Liver (tissue), 9 donors: ENCODE measurements around the gene CASTOR2. TPM values are rescaled to one million over a fixed set of nuclear protein-coding genes. Genes with fewer than 3 reads are reported as not detected.

Experiments
- DNase-seq: peaks from one replicate; pipeline ENCODE4 v3.0.0-alpha.2; 2017; ENCODE audit warnings: low spot score
- H3K27ac ChIP-seq, 2 donors: one replicate each; pipeline ENCODE4 v1.7.0; 2013; ENCODE audit warnings: inconsistent platforms in 2 of 2, low read length in 2 of 2, control low read depth in 1 of 2, low read depth in 1 of 2, mild to moderate bottlenecking in 1 of 2
- H3K27me3 ChIP-seq, 4 donors: one replicate each; pipeline versions ENCODE4 v1.6.1 to v1.7.0; 2013; ENCODE audit warnings: low read length in 3 of 4, inconsistent platforms in 1 of 4, mild to moderate bottlenecking in 1 of 4, moderate library complexity in 1 of 4; ENCODE audit not compliant: control insufficient read depth in 4 of 4, insufficient read depth in 4 of 4
- H3K36me3 ChIP-seq, 4 donors: one replicate each; pipeline versions ENCODE4 v1.6.1 to v1.7.0; 2013; ENCODE audit warnings: low read length in 3 of 4, mild to moderate bottlenecking in 3 of 4, low read depth in 1 of 4, moderate library complexity in 1 of 4; ENCODE audit not compliant: control insufficient read depth in 4 of 4, insufficient read depth in 3 of 4
- H3K4me1 ChIP-seq, 4 donors: one replicate each; pipeline versions ENCODE4 v1.6.1 to v1.7.0; 2013; ENCODE audit warnings: low read length in 3 of 4, mild to moderate bottlenecking in 3 of 4, moderate library complexity in 1 of 4; ENCODE audit not compliant: control insufficient read depth in 4 of 4, insufficient read depth in 4 of 4
- H3K4me3 ChIP-seq, 3 donors: one replicate each; pipeline versions ENCODE4 v1.6.1 to v1.7.0; 2013; ENCODE audit warnings: low read length in 3 of 3, control low read depth in 1 of 3, low read depth in 1 of 3, mild to moderate bottlenecking in 1 of 3
- H3K9ac ChIP-seq, 2 donors: one replicate each; pipeline ENCODE4 v1.7.0; 2013; ENCODE audit warnings: low read length in 2 of 2, mild to moderate bottlenecking in 2 of 2, moderate library complexity in 2 of 2, control low read depth in 1 of 2, low read depth in 1 of 2
- H3K9me3 ChIP-seq, 4 donors: one replicate each; pipeline versions ENCODE4 v1.6.1 to v1.7.0; 2013; ENCODE audit warnings: low read length in 3 of 4; ENCODE audit not compliant: control insufficient read depth in 4 of 4
- EGR1 ChIP-seq, 2 donors: IDR thresholded peaks; 2 replicates each; pipeline ENCODE4 v1.6.1; 2016 to 2018; ENCODE audit warnings: antibody characterized with exemption in 2 of 2, low read depth in 2 of 2
- FOXA1 ChIP-seq: IDR thresholded peaks from 2 replicates; pipeline ENCODE4 v1.6.1; 2016; ENCODE audit warnings: antibody characterized with exemption
- HNF4A ChIP-seq, 2 donors: conservative IDR thresholded peaks; 2 replicates each; pipeline ENCODE4 v1.6.1; 2016; ENCODE audit warnings: antibody characterized with exemption in 2 of 2, mild to moderate bottlenecking in 2 of 2
- JUND ChIP-seq, 2 donors: IDR thresholded peaks; 2 replicates each; pipeline ENCODE4 v1.6.1; 2016; ENCODE audit warnings: antibody characterized with exemption in 2 of 2
- MAX ChIP-seq: IDR thresholded peaks from 2 replicates; pipeline ENCODE4 v1.6.1; 2016; ENCODE audit warnings: antibody characterized with exemption
- RAD21 ChIP-seq, 2 donors: IDR thresholded peaks; 2 replicates each; pipeline ENCODE4 v1.6.1; 2016; ENCODE audit warnings: antibody characterized with exemption in 2 of 2, mild to moderate bottlenecking in 2 of 2
- SP1 ChIP-seq: IDR thresholded peaks from 2 replicates; pipeline ENCODE4 v1.6.1; 2018; ENCODE audit warnings: antibody characterized with exemption, mild to moderate bottlenecking
- TAF1 ChIP-seq: conservative IDR thresholded peaks from 2 replicates; pipeline ENCODE4 v1.6.1; 2016; ENCODE audit warnings: antibody characterized with exemption, mild to moderate bottlenecking
- ZBTB33 ChIP-seq: IDR thresholded peaks from 2 replicates; pipeline ENCODE4 v1.6.1; 2016; ENCODE audit warnings: antibody characterized with exemption
- WGBS: extraction: QIAGEN DNeasy Blood & Tissue Kit; methylation state at CpG from one replicate; pipeline ENCODE4 v1.1.7; 2013; 5-methylcytosine and 5-hydroxymethylcytosine counted together
- polyA plus RNA-seq, 2 donors: library from polyadenylated mRNA; stranded (reverse) in 1 of 2; unstranded in 1 of 2; fragments of 200-250 nt in 1 of 2; fragments of >200 nt in 1 of 2; fragmentation: Nextera tagmentation in 1 of 2; extraction: Ambion mirVana in 1 of 2; gene quantifications; one replicate each; pipeline versions ENCODE4 v1.2.1 to v1.2.3, GENCODE V29; 2013 to 2015
- total RNA-seq, 2 donors: library from RNA; depleted of rRNA; stranded (reverse); fragments of >200 nt; gene quantifications; one replicate each; pipeline ENCODE4 v1.2.3, GENCODE V29; 2014
- TF ChIP-seq, protein P1 (sequence below): IDR thresholded peaks from 2 replicates; pipeline ENCODE4 v1.6.1; 2016; ENCODE audit warnings: antibody characterized with exemption
- TF ChIP-seq, protein P2 (sequence below): fragments of 150-350 bp; IDR thresholded peaks from 2 replicates; pipeline ENCODE4 v1.5.1; 2017; ENCODE audit warnings: improper control_type of control experiment, low read depth, low read length; ENCODE audit not compliant: missing input control
- TF ChIP-seq, protein P3 (sequence below): IDR thresholded peaks from 2 replicates; pipeline ENCODE4 v1.6.1; 2016; ENCODE audit warnings: antibody characterized with exemption, mild to moderate bottlenecking
- donor health status: healthy.
- donor health status: healthy.
- donor health status: healthy.
- donor health status: healthy.
- donor health status: healthy.

The CASTOR2 gene
- total and polyA plus RNA-seq, 4 donors: 0.17 to 5.0 (median 1.4) TPM

DNA sequence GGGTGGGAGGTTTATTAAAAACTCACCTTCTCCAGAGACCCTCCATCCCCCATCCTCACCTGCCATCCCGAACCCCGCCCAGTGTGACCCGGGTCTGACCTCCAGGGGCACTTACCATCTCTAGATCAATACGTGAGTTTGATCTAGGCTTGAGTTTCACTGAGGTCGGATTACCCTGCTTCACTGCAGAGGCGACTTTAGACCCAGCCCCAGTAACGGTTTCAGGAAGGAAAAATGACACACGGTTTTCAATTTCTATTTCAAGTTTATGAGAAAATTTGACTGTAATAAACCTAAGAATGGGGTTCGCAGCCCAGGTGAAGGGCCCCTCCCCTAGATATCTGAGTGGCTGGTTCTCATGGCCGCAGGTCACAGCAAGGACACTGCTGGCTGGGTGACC lies 76.0 kb downstream of the CASTOR2 start:
- Histone ChIP-seq H3K9me3 (no peaks in the 10 kb centered on the region), H3K27me3 (no peaks in the 10 kb centered on the region), H3K27ac (no peak overlapping the region), H3K4me3 (no peak overlapping the region), H3K9ac (no peak overlapping the region), H3K4me1 (no peaks in the 10 kb centered on the region), H3K36me3 (peaks cover 0 to 20% (median 8%) of the 10 kb centered on the region in 4 donors)
- DNase-seq: no peak
- TF ChIP-seq, protein P1, sequence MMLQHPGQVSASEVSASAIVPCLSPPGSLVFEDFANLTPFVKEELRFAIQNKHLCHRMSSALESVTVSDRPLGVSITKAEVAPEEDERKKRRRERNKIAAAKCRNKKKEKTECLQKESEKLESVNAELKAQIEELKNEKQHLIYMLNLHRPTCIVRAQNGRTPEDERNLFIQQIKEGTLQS: no peak
- TF ChIP-seq FOXA1 (no peak), JUND (IDR thresholded peaks at IDR 0.05) (no peak), EGR1 (IDR thresholded peaks at IDR 0.05; ENCODE audit: low read depth in 2 of 2) (no peak), HNF4A (conservative IDR thresholded peaks at IDR 0.05) (no peak)
- TF ChIP-seq, protein P2, sequence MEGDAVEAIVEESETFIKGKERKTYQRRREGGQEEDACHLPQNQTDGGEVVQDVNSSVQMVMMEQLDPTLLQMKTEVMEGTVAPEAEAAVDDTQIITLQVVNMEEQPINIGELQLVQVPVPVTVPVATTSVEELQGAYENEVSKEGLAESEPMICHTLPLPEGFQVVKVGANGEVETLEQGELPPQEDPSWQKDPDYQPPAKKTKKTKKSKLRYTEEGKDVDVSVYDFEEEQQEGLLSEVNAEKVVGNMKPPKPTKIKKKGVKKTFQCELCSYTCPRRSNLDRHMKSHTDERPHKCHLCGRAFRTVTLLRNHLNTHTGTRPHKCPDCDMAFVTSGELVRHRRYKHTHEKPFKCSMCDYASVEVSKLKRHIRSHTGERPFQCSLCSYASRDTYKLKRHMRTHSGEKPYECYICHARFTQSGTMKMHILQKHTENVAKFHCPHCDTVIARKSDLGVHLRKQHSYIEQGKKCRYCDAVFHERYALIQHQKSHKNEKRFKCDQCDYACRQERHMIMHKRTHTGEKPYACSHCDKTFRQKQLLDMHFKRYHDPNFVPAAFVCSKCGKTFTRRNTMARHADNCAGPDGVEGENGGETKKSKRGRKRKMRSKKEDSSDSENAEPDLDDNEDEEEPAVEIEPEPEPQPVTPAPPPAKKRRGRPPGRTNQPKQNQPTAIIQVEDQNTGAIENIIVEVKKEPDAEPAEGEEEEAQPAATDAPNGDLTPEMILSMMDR: no peak
- 86% methylated on average over 10 of the region's 10 CpGs for WGBS

- Histone ChIP-seq H3K9me3 (no peaks in the 10 kb centered on the region), H3K4me1 (peaks cover 0 to 3% (median 0%) of the 10 kb centered on the region in 4 donors), H3K4me3 (no peak overlapping the region), H3K9ac (no peak overlapping the region), H3K27me3 (no peaks in the 10 kb centered on the region), H3K27ac (no peak overlapping the region), H3K36me3 (peaks cover 2 to 20% (median 9%) of the 10 kb centered on the region in 4 donors)
- DNase-seq: no peak
- TF ChIP-seq TAF1: no peak
- TF ChIP-seq, protein P1: no peak
- no peak for TF ChIP-seq EGR1 (IDR thresholded peaks at IDR 0.05; ENCODE audit: low read depth in 2 of 2)
- no peak for TF ChIP-seq SP1
- TF ChIP-seq RAD21 (IDR thresholded peaks at IDR 0.05): no peak
- TF ChIP-seq JUND (IDR thresholded peaks at IDR 0.05): no peak
- TF ChIP-seq ZBTB33: no peak
- TF ChIP-seq, protein P3, sequence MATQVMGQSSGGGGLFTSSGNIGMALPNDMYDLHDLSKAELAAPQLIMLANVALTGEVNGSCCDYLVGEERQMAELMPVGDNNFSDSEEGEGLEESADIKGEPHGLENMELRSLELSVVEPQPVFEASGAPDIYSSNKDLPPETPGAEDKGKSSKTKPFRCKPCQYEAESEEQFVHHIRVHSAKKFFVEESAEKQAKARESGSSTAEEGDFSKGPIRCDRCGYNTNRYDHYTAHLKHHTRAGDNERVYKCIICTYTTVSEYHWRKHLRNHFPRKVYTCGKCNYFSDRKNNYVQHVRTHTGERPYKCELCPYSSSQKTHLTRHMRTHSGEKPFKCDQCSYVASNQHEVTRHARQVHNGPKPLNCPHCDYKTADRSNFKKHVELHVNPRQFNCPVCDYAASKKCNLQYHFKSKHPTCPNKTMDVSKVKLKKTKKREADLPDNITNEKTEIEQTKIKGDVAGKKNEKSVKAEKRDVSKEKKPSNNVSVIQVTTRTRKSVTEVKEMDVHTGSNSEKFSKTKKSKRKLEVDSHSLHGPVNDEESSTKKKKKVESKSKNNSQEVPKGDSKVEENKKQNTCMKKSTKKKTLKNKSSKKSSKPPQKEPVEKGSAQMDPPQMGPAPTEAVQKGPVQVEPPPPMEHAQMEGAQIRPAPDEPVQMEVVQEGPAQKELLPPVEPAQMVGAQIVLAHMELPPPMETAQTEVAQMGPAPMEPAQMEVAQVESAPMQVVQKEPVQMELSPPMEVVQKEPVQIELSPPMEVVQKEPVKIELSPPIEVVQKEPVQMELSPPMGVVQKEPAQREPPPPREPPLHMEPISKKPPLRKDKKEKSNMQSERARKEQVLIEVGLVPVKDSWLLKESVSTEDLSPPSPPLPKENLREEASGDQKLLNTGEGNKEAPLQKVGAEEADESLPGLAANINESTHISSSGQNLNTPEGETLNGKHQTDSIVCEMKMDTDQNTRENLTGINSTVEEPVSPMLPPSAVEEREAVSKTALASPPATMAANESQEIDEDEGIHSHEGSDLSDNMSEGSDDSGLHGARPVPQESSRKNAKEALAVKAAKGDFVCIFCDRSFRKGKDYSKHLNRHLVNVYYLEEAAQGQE: no peak
- TF ChIP-seq MAX: no peak
- 96% methylated on average over 19 of the region's 19 CpGs for WGBS
These were observed 77.8 kb downstream of the CASTOR2 start for GRCh38 chr7:75042286-75042685.
